Activated CD8-positive, alpha-beta T cell treated with anti-CD3 and anti-CD28 coated beads, Interleukin-2, amount 10 ng/mL, durations not matched to agents 7 days and 5 days (primary cell): Measurements from ENCODE around the gene RERE. TPM values are rescaled to one million over a fixed set of nuclear protein-coding genes. Genes with fewer than 3 reads are reported as not detected.
"Not testable (repeated sequence)": the region's sequence is repeated elsewhere in the genome, so short reads cannot be mapped to it uniquely, and the experiment has no call there.

Experiments
- ATAC-seq: fragments of 150-1000 bp; cut with Tn5 transposase; one replicate; pipeline ENCODE4 v1.10.0; 2021; ENCODE audit warnings: moderate library complexity
- CTCF ChIA-PET: fragments of 350-600 bp; sonication (Branson Sonifier 250); formaldehyde crosslinking; loops from one replicate; lab custom pipeline; 2021; ENCODE audit warnings: antibody characterized with exemption; lab: Charles Lee
- POLR2A ChIA-PET: fragments of 350-600 bp; sonication (Branson Sonifier 250); formaldehyde crosslinking; loops from one replicate; lab custom pipeline; 2021; ENCODE audit warnings: antibody characterized with exemption; lab: Charles Lee
- DNase-seq: peaks from one replicate; pipeline ENCODE4 v3.0.0-alpha.2; 2020
- H3K27ac Mint-ChIP-seq: one replicate; pipeline ENCODE4 v1.8.0; 2021; ENCODE audit warnings: mild to moderate bottlenecking, mixed read lengths
- H3K27me3 Mint-ChIP-seq: one replicate; pipeline ENCODE4 v1.8.0; 2021; ENCODE audit warnings: low read depth, mixed read lengths
- H3K36me3 Mint-ChIP-seq: one replicate; pipeline ENCODE4 v1.8.0; 2021; ENCODE audit warnings: low read depth, mixed read lengths
- H3K4me1 Mint-ChIP-seq: one replicate; pipeline ENCODE4 v1.8.0; 2021; ENCODE audit warnings: low read depth, mixed read lengths
- H3K4me3 Mint-ChIP-seq: one replicate; pipeline ENCODE4 v1.8.0; 2021; ENCODE audit warnings: mild to moderate bottlenecking, mixed read lengths
- H3K9me3 Mint-ChIP-seq: one replicate; pipeline ENCODE4 v1.8.0; 2022; ENCODE audit warnings: mixed read lengths; ENCODE audit not compliant: insufficient read depth
- total RNA-seq, 2 experiments: library from RNA; stranded (reverse); gene quantifications; one replicate each; pipeline ENCODE4 v1.2.3, GENCODE V29; 2021

RERE gene
- total RNA-seq, 2 experiments from 2014 or later = 37.4 to 44.7 TPM

DNA sequence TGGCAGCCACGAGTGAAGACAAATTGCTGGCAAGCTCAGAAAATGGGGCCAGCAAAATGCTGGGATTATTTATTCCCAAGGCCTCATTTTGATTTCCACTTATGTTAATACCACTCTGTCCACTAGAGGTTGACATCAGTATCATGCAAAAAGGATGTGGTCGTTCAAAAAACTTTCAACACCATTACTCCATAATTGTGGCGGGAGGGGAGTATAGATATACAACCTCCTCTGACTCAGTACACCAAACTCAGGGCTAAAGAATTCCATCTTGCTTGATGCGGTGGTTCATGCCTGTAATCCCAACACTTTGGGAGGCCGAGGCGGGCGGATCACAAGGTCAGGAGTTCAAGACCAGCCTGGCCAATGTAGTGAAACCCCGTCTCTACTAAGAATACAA is 200.6 kb downstream of the RERE start:
- H3K4me3 Mint-ChIP-seq, POLR2A ChIA-PET: not testable (repeated sequence)
- CTCF ChIA-PET = interaction anchor here (0.7 to 2.2 kb wide), 2 partner anchors 10 to 231 kb away, joined by 4 to 5 read pairs; no protein-coding TSS in a partner anchor

DNA sequence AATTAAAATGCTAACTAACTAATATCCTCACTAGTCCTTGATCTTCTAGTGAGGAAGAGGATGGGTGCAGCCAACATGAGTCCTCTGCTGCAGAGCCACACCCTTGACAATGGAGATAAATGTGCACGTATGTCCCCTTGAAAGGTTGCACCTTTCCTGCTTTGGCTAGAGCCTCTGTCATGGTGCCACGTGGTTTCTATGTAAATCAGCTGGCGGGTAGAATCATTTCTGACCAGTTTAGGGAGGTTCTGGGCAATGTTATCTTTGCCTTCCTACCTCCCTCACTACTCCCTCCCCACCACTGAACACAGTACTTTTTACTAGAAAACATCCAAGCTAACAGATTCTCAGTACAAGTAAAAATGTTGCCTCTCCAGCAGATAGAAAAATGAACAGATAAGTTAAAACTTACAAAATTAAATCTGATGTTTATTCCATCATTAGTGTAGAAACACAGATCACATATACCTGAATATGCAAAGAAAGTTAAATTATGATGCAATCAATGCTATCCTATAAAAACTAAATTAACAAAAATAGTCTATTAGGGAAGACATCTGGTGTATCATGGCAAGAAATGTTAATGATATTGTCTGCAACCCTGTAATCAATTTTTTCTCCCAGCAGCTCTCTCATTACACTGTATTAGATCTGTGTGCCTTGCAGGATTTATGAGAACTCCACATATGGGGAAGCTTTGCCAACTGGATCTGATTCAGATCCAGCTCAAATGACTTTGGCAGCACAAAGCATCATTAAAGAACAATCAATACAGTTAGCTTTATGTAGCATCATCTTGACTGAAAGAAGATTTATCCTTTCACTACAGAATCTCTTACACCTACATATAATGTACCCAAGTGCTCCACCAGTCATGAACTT is 205.6 kb downstream of the RERE start:
- H3K27me3 Mint-ChIP-seq, H3K27ac Mint-ChIP-seq, DNase-seq, ATAC-seq, H3K9me3 Mint-ChIP-seq, H3K36me3 Mint-ChIP-seq, POLR2A ChIA-PET, H3K4me3 Mint-ChIP-seq, CTCF ChIA-PET: not testable (repeated sequence)
- peaks cover 15% of the 10 kb centered on the region for H3K4me1 Mint-ChIP-seq

More for the DNA sequence above, 200.6 kb downstream of the RERE start:
- not testable (repeated sequence) for DNase-seq, H3K27ac Mint-ChIP-seq, H3K9me3 Mint-ChIP-seq, H3K36me3 Mint-ChIP-seq, ATAC-seq, H3K27me3 Mint-ChIP-seq
- H3K4me1 Mint-ChIP-seq = peaks cover 16% of the 10 kb centered on the region

DNA sequence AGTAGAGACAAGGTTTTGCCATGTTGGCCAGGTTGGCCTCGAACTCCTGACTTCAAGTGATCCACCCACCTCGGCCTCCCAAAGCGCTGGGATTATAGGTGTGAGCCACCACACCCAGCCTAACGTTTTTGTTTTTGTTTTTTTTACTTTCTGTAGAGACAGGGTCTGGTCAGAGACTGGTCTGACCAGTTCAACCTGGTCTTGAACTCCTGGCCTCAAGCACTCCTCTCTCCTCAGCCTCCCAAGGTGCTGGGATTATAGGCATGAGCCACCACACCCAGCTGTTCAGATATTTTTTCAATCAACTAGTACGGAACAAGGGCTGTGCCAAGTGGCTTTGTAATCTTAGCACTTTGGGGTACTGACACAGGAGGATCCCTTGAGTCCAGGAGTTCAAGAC is 209.5 kb downstream of the RERE start:
- ATAC-seq = no peak
- Mint-ChIP-seq H3K4me3 (no peak overlapping the region), H3K9me3 (peaks cover 3% of the 10 kb centered on the region), H3K27ac (no peak overlapping the region), H3K36me3 (peaks cover 7% of the 10 kb centered on the region), H3K27me3 (no peaks in the 10 kb centered on the region), H3K4me1 (peaks cover 34% of the 10 kb centered on the region)
- ChIA-PET POLR2A (no interaction called here), CTCF (interaction anchor here (0.6 to 2.1 kb wide), 4 partner anchors 24 to 119 kb away, joined by 3 to 9 read pairs (median 4); no protein-coding TSS in a partner anchor)
- DNase-seq = no peak

DNA sequence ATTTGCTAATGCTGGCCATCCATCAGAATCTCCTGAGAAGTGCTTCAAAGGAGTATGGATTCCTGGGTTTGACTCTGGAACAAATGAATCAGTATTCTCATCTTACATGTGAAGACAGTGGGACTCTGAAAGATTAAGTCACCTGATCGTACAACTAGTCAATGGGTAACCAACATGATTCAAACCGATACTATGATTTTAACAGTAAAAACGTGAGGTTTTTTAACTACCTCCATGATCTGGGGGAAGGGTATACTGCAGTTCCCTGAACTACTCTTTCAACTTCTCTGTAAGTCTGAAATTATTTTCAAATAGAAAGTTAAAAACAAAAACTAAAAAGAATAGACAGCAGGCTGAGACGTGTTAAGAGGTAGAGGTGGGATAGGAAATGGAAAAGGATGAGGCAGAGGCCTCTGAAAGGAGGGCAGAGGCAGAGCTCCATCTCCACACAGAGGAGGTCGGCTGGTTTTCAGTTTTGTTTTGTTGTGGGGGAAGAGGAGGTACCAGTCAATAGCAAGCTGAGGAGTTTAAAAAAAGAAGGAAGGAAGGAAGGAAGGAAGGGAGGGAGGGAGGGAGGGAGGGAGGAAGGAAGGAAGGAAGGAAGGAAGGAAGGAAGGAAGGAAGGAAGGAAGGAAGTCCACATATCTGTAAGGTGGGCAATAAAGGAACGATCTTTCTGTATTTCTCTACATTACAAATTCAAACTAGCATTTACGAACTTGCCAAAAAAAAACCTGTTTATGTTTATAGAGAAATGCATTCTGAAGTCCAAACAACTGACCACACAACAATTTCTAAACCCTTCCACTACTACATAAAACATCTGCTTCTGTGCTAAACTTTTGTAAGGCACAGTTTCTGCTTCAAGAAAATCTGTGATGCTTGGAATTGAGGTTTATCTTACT is 213.1 kb downstream of the RERE start:
- peak; percentile 68 for DNase-seq
- POLR2A ChIA-PET = interaction anchor here (1.5 kb wide), 1 partner anchor 65 kb away, joined by 3 read pairs; no protein-coding TSS in a partner anchor

DNA sequence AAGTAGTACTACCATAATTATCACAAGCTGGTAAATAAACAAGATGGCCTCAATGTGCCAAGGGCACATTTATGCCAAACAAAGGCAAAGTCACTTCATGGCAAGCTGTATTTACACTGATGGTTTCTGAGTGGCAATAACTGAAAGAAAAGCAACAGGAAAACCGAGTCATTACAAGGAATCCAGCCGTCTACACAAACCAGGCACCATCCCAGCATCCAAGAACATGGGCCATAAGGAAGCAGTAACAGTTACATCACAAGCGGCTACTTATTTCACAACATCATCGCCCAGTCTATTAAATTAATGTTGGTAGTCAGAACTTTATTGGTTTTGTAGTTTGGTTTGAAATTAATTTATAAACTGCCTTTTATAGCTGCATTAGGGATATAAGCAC is 214.2 kb downstream of the RERE start:
- Mint-ChIP-seq H3K27me3 (no peaks in the 10 kb centered on the region), H3K9me3 (peaks cover 3% of the 10 kb centered on the region), H3K27ac (peak overlapping the region; percentile 91), H3K36me3 (peaks cover 9% of the 10 kb centered on the region), H3K4me1 (peaks cover 44% of the 10 kb centered on the region), H3K4me3 (peak overlapping the region; percentile 70)
- DNase-seq = no peak
- CTCF ChIA-PET = interaction anchor here (0.7 to 3.7 kb wide), 9 partner anchors 13 to 246 kb away, joined by 3 to 21 read pairs (median 4); no protein-coding TSS in a partner anchor
- ATAC-seq = no peak
- POLR2A ChIA-PET = interaction anchor here (0.5 to 0.7 kb wide), 2 partner anchors 37 to 38 kb away, joined by 3 to 4 read pairs; no protein-coding TSS in a partner anchor

More for the DNA sequence above, 213.1 kb downstream of the RERE start:
- Mint-ChIP-seq H3K4me1 (peaks cover 37% of the 10 kb centered on the region), H3K27me3 (no peaks in the 10 kb centered on the region), H3K9me3 (peaks cover 3% of the 10 kb centered on the region), H3K27ac (peak overlapping the region; percentile 91), H3K4me3 (peak overlapping the region; percentile 70), H3K36me3 (peaks cover 9% of the 10 kb centered on the region)
- peak; percentile 88 for ATAC-seq
- CTCF ChIA-PET = interaction anchor here (0.6 to 3.7 kb wide), 4 partner anchors 26 to 123 kb away, joined by 4 to 21 read pairs (median 16); no protein-coding TSS in a partner anchor

DNA sequence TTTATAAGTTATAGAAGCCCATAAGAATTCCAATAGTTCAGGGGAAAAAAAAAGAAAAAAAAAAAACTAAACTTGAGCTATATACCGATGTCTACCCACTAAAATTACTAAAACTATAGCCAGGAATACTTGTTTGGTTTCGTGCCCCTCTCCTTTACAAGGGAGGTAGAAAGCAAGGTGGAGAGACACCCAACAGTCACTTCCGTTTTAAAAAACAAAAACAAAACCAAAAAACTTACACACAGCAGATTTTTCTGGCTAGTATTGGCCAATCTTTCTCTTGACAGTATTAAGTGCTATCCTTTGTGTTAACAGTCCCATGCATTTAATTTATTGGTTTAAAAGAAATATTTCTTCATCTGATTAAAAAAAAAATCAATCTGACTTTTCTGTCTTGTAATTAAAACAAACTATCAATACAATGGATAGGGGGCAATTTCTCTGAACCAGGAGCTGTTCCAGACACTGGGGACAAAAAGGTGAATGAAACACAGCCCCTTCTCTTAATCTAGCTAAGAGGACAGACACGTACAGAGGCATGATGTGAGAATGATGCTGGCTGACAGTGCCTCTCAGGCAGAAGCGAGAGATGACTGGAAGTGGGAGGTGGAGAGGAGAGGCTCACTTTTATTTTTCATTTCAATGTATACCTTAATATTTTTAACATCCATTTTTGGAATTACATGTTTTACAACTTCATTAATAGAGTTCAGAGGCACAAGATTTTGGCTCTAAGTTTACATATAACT is 214.8 kb downstream of the RERE start:
- ChIA-PET CTCF (interaction anchor here (0.7 to 3.7 kb wide), 11 partner anchors 12 to 246 kb away, joined by 3 to 21 read pairs (median 4); no protein-coding TSS in a partner anchor), POLR2A (interaction anchor here (0.5 to 0.7 kb wide), 2 partner anchors 38 kb away, joined by 3 to 4 read pairs; no protein-coding TSS in a partner anchor)
- H3K4me3 Mint-ChIP-seq = peak overlapping the region; percentile 21
- peaks cover 9% of the 10 kb centered on the region for H3K36me3 Mint-ChIP-seq
- H3K27ac Mint-ChIP-seq = peak overlapping the region; percentile 91
- DNase-seq (peak; percentile 32), ATAC-seq (no peak)
- H3K4me1 Mint-ChIP-seq = peaks cover 44% of the 10 kb centered on the region
- H3K27me3 Mint-ChIP-seq = no peaks in the 10 kb centered on the region
- peaks cover 3% of the 10 kb centered on the region for H3K9me3 Mint-ChIP-seq

DNA sequence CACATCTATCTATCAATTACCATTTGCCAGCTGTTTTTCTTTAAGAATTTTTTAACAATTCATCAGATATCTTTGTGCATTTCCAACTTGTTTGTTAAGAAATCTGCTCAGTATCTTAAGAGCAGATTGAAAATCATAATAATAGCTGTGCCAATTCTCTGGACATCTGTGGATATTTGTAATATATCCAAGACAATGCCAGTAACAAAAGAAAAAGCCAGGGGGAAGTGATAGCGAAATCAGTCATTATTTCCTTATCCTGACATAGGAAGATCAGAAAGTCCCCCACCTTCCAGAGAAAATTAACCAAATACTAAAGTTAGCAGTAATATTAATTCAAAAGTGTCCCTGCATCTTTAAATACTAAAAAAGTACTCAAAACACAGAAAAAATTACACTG is 217.1 kb downstream of the RERE start:
- ChIA-PET CTCF (no interaction called here), POLR2A (no interaction called here)
- Mint-ChIP-seq H3K9me3 (peaks cover 3% of the 10 kb centered on the region), H3K27ac (no peak overlapping the region), H3K4me1 (peaks cover 53% of the 10 kb centered on the region), H3K36me3 (peaks cover 9% of the 10 kb centered on the region), H3K27me3 (no peaks in the 10 kb centered on the region), H3K4me3 (no peak overlapping the region)
- ATAC-seq (no peak), DNase-seq (no peak)

DNA sequence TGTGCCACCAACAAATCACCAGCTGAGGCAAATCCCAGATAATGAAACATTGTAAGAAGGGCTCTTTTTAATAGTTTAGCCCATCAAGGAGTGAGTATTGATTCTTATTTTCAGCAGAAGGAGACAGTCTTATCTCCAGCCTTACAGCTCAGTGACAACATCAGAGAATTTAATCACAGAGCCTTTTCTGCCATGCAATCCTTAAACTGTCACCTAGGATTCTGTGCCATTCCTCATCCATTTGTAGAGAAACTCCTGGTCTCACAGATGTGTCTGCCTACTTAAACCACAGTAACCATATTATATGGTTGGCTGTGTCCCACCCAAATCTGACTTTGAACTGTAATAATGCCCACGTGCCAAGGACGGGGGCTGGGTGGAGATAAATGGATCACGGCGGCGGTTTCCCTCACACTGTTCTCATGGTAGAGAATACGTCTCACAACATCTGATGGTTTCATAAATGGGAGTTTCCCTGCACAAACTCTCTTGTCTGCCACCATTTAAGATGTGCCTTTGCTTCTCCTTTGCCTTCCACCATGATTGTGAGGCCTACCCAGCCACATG is 217.7 kb downstream of the RERE start:
- no peak for ATAC-seq
- peaks cover 49% of the 10 kb centered on the region for H3K4me1 Mint-ChIP-seq

DNA sequence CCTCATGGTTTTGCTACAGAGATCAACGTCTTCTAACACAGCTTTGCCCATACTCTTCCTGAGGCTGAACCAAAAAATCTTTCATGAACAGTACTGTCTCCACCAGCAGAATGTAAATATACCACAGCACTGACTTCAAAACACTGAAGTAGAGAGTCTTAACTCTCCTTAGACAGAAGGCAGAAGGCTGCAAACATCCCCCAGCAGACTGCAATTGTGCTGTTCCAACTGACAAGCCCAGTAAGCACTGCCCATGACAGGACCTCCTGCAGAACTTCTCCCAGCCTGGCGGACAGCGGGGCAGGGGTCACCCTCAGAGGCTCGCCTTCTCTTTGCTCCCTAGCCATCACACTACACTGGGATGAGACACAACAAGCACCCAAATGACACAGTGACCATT is 218.7 kb downstream of the RERE start:
- CTCF ChIA-PET = interaction anchor here (0.8 to 1.6 kb wide), 2 partner anchors 71 to 73 kb away, joined by 3 to 4 read pairs; no protein-coding TSS in a partner anchor
- POLR2A ChIA-PET = no interaction called here
- Mint-ChIP-seq H3K27me3 (no peaks in the 10 kb centered on the region), H3K4me3 (no peak overlapping the region), H3K36me3 (peaks cover 5% of the 10 kb centered on the region), H3K4me1 (peaks cover 40% of the 10 kb centered on the region), H3K9me3 (peaks cover 3% of the 10 kb centered on the region), H3K27ac (no peak overlapping the region)
- DNase-seq (no peak), ATAC-seq (no peak)

More for the DNA sequence above, 217.7 kb downstream of the RERE start:
- Mint-ChIP-seq H3K36me3 (peaks cover 9% of the 10 kb centered on the region), H3K27me3 (no peaks in the 10 kb centered on the region), H3K27ac (no peak overlapping the region), H3K9me3 (peaks cover 3% of the 10 kb centered on the region), H3K4me3 (no peak overlapping the region)
- no peak for DNase-seq
- ChIA-PET CTCF (interaction anchor here (0.7 to 1.6 kb wide), 2 partner anchors 39 to 70 kb away, joined by 3 to 4 read pairs; no protein-coding TSS in a partner anchor), POLR2A (no interaction called here)

DNA sequence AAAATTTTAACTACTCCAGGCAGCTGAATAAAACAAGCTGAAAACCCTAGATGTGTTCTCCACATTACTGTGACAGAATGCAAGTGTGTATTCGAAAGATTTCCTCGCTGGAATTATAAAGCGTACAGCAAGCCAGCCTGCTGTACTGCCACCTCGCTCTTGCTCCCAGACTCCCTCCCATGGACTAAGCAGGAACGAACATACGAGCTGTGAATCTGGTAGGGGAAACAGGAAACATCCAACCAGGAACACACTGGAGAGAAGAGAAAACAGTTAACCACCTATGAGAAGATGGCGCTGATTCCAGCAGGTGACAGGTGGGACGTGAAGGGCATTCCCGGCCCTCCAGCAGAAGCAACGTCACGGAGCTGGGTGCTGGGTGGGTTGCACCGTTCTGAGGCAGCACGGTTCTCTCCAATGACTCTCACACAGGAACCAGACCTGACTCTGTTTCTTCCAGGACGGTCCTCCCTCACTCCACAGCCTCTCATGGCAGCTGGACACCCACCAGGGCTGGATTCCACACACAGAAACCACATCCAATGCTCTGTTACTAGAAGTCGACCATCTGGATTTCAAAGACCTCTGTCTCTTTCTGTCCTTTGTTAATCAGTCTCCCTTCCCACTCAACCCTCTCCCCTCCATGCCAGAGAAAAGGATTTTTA is 219.2 kb downstream of the RERE start:
- H3K27me3 Mint-ChIP-seq = no peaks in the 10 kb centered on the region
- CTCF ChIA-PET = interaction anchor here (0.8 to 1.6 kb wide), 2 partner anchors 71 to 73 kb away, joined by 3 to 4 read pairs; no protein-coding TSS in a partner anchor
- DNase-seq = no peak
- no peak for ATAC-seq
- no peak overlapping the region for H3K4me3 Mint-ChIP-seq
- H3K9me3 Mint-ChIP-seq = peaks cover 6% of the 10 kb centered on the region
- peaks cover 8% of the 10 kb centered on the region for H3K36me3 Mint-ChIP-seq
- POLR2A ChIA-PET = no interaction called here
- H3K4me1 Mint-ChIP-seq = peaks cover 34% of the 10 kb centered on the region
- no peak overlapping the region for H3K27ac Mint-ChIP-seq
